ENCODE measurements around the gene MRPL22. TPM values are rescaled to one million over a fixed set of nuclear protein-coding genes. Genes with fewer than 3 reads are reported as not detected.

The MRPL22 gene
- total and polyA plus RNA-seq, 12 donors: 12.6 to 129 (median 56.9) TPM

DNA sequence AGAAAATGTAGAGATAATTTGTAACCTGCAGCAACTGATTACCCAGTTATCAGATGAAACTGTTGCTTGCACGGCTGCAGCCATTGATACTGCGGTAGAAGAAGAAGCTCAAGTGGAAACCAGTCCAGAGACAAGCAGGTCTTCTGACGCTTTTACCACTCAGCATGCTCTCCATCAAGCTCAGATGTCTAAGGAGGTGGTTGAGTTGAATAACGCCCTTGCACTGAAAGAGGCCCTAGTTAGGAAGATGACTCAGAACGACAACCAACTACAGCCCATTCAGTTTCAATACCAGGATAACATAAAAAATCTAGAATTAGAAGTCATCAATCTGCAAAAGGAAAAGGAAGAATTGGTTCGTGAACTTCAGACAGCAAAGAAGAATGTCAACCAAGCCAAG lies 74.4 kb downstream of the MRPL22 start:
- Histone ChIP-seq H3K4me3 (no peak overlapping the region), H3K27me3 (no peaks in the 10 kb centered on the region), H3K27ac (no peak overlapping the region), H3K36me3 (replicated peaks in 1 of 2) (no peaks in the 10 kb centered on the region), H3K9me3 (replicated peaks in 1 of 3) (no peaks in the 10 kb centered on the region), H3K4me1 (replicated peaks in 1 of 2) (no peaks in the 10 kb centered on the region)
- TF ChIP-seq POLR2A (IDR thresholded peaks at IDR 0.05): no peak
- TF ChIP-seq, protein P1, sequence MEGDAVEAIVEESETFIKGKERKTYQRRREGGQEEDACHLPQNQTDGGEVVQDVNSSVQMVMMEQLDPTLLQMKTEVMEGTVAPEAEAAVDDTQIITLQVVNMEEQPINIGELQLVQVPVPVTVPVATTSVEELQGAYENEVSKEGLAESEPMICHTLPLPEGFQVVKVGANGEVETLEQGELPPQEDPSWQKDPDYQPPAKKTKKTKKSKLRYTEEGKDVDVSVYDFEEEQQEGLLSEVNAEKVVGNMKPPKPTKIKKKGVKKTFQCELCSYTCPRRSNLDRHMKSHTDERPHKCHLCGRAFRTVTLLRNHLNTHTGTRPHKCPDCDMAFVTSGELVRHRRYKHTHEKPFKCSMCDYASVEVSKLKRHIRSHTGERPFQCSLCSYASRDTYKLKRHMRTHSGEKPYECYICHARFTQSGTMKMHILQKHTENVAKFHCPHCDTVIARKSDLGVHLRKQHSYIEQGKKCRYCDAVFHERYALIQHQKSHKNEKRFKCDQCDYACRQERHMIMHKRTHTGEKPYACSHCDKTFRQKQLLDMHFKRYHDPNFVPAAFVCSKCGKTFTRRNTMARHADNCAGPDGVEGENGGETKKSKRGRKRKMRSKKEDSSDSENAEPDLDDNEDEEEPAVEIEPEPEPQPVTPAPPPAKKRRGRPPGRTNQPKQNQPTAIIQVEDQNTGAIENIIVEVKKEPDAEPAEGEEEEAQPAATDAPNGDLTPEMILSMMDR (IDR thresholded peaks at IDR 0.05): no peak
- DNase-seq: no peak
- intact Hi-C loops (cut with DNase I): no loop called here
- WGBS, 4 donors: 62 to 74% (median 68%) methylated on average over 6 of the region's 6 CpGs

DNA sequence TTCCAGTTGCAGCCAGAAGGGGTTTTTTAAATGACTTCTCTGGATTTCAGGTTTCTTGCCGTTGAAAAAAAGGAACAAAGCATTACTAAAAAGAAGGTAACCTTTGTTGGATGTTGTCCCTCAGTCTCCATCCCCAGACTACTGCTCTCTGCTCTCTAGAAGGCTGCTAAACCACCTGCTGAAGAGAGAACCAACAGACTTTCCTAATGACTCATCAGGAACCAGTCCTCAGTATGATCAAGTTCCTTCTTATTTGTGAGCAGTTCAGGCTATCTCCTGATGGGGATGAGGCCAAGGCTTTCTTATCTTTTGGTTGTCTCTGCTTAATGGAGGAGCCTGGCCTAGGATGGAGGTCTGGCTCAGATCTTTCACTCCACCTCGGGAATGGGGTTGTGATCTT lies 76.7 kb downstream of the MRPL22 start:
- Histone ChIP-seq H3K4me3 (no peak overlapping the region), H3K27me3 (no peaks in the 10 kb centered on the region), H3K36me3 (replicated peaks in 1 of 2) (no peaks in the 10 kb centered on the region), H3K27ac (no peak overlapping the region), H3K4me1 (replicated peaks in 1 of 2) (no peaks in the 10 kb centered on the region), H3K9me3 (replicated peaks in 1 of 3) (no peaks in the 10 kb centered on the region)
- TF ChIP-seq POLR2A (IDR thresholded peaks at IDR 0.05): no peak
- TF ChIP-seq, protein P1 (IDR thresholded peaks at IDR 0.05): no peak
- intact Hi-C loops (cut with DNase I): no loop called here
- DNase-seq: no peak
- WGBS, 4 donors: 54 to 67% (median 55%) methylated on average over 2 of the region's 2 CpGs

Other genes starting within 250 kb of the MRPL22 start
- gene LARP1, start 185.7 kb upstream of the MRPL22 start, total RNA-seq: 100 to 1,000 TPM in 8 of 9 donors, 10 to 100 TPM in 1; 49.4 to 209 (median 128) TPM
- gene LARP1, start 185.7 kb upstream of the MRPL22 start, polyA plus RNA-seq: 100 to 1,000 TPM in 1 of 3 donors, 10 to 100 TPM in 2; 30.5 to 152 (median 55.7) TPM
- gene FAXDC2, start 90.5 kb upstream of the MRPL22 start, total RNA-seq: 10 to 100 TPM; 20.0 to 86.2 (median 50.1) TPM
- 10 to 100 TPM; 12.2 to 38.5 (median 21.7) TPM for gene FAXDC2, start 90.5 kb upstream of the MRPL22 start, polyA plus RNA-seq
- 100 to 1,000 TPM in 2 of 9 donors, 10 to 100 TPM in 7; 49.8 to 109 (median 74.4) TPM for gene CNOT8, start 82.4 kb upstream of the MRPL22 start, total RNA-seq
- gene CNOT8, start 82.4 kb upstream of the MRPL22 start, polyA plus RNA-seq: 10 to 100 TPM; 25.6 to 64.0 (median 47.9) TPM
- gene GEMIN5, start 2.9 kb upstream of the MRPL22 start, total RNA-seq: 10 to 100 TPM in 8 of 9 donors, 1 to 10 TPM in 1; 9.4 to 19.2 (median 14.1) TPM
- 10 to 100 TPM in 1 of 3 donors, 1 to 10 TPM in 2; 3.2 to 12.9 (median 3.9) TPM for gene GEMIN5, start 2.9 kb upstream of the MRPL22 start, polyA plus RNA-seq
- gene KIF4B, start 72.7 kb downstream of the MRPL22 start, total RNA-seq: under 1 TPM in 2 of 9 donors, not detected in 7; 0.06 to 0.09 TPM
- gene KIF4B, start 72.7 kb downstream of the MRPL22 start, polyA plus RNA-seq: not detected

Data from adrenal gland (tissue), 12 donors.